GM21390 (cell line): ENCODE results near the gene TRIM56.
"Not testable (repeated sequence)": the region's sequence is repeated elsewhere in the genome, so short reads cannot be mapped to it uniquely, and the experiment has no call there.

Experiments
- ATAC-seq: cut with Tn5 transposase; IDR thresholded peaks from one replicate; pipeline ENCODE4 v1.9.1; 2021; ENCODE audit not compliant: unreplicated experiment

Gene TRIM56

GRCh38 chr7:101112233-101112632, 27.0 kb downstream of the TRIM56 start:
- no peak for ATAC-seq

GRCh38 chr7:101113140-101113539, 27.9 kb downstream of the TRIM56 start:
- not testable (repeated sequence) for ATAC-seq

- no peak for ATAC-seq
Observed at GRCh38 chr7:101113836-101114235, 28.6 kb downstream of the TRIM56 start.

DNA sequence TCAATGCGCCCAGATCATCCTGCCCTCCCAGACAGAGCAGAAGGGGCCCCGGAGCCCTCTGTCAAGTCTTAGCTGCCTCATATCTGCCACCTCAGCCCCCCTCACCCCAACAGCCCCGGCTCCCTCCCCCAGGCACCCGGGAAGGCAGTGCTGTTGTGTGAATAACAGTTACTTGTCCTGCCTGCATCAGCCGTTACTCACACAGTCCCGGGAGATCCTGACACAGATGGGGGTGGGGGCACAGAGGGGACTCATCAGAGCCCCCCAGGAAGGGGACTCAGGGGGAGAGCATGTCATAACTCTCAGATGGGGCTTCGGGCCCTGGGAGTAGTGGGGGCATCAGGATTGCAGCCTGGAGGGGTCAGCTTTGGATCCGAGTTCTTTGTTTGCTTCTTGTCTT, 29.2 kb downstream of the TRIM56 start:
- no peak for ATAC-seq

GRCh38 chr7:101115215-101115614, 29.9 kb downstream of the TRIM56 start:
- no peak for ATAC-seq

DNA sequence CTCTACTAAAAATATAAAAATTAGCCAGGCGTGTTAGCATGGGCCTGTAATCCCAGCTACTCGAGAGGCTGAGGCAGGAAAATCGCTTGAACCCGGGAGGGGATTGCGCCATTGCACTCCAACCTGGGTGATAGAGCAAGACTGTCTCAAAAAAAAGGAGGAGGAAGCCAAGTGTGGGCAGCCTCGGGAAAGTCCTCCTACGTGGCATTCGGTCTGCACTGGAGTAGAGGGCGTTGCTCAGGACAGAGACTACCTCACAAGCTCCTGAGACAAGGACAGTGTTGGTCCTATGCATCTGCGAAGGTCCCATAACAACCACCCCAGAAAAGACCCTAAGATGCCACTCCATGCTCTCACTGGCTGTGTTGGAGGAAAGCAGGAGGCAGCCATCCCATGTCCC, 31.6 kb downstream of the TRIM56 start:
- no peak for ATAC-seq

DNA sequence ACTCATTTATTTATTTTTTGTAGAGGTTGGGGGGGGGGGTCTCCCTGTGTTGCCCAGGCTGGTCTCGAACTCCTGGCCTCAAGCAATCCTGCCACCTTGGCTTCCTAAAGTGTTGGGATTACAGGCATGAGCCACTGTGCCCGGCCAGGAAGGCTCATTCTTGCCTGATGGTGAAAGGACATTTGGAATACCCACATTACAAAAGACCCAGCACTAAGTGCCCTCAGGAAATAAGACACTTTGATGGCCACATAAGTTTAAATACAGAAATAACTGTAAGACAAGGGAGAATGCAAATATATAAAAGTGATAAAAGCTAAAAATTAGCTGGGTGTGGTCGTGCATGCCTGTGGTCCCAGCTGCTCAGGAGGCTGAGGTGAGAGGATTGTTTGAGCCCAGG, 33.6 kb downstream of the TRIM56 start:
- no peak for ATAC-seq

DNA sequence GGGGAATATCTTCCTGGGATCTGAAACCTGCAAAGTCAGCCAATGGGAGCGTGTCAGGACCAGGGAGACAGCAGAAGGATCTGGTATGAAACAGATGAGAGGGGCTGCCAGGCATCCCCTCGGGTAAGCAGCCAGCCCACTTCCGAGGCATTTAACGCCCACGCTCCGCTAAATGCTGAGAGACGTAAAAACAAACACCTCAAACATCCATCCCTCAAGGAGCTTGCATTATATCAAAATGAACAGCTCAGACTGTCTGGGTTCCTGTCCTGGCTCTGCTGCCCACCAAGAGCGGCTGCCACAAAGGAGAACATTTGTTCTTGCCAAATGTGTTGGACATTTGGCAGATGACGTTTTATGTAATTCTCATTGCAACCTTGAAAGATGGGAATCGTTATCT, 34.6 kb downstream of the TRIM56 start:
- no peak for ATAC-seq

DNA sequence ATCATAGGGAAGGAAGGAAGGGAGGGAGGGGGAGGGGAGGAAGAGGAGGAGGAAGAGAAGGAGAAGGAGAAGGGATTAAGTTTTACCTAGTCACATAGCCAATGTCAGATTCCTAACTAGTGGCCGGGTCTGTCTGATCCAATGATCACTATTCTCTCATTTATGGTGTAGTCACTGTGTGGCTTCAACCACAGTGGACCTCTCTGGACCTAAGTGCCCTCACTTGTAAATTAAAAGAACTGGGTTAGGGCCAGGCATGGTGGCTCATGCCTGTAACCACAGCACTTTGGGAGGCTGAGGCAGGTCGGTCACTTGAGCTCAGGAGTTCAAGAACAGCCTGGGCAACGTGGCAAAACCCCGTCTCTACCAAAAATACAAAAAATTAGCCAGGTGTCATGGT, 35.0 kb downstream of the TRIM56 start:
- ATAC-seq, result no peak

- not testable (repeated sequence) for ATAC-seq
Observed at GRCh38 chr7:101121631-101121990, 36.3 kb downstream of the TRIM56 start.

GRCh38 chr7:101121991-101122932, 37.0 kb downstream of the TRIM56 start:
- ATAC-seq, result no peak

DNA sequence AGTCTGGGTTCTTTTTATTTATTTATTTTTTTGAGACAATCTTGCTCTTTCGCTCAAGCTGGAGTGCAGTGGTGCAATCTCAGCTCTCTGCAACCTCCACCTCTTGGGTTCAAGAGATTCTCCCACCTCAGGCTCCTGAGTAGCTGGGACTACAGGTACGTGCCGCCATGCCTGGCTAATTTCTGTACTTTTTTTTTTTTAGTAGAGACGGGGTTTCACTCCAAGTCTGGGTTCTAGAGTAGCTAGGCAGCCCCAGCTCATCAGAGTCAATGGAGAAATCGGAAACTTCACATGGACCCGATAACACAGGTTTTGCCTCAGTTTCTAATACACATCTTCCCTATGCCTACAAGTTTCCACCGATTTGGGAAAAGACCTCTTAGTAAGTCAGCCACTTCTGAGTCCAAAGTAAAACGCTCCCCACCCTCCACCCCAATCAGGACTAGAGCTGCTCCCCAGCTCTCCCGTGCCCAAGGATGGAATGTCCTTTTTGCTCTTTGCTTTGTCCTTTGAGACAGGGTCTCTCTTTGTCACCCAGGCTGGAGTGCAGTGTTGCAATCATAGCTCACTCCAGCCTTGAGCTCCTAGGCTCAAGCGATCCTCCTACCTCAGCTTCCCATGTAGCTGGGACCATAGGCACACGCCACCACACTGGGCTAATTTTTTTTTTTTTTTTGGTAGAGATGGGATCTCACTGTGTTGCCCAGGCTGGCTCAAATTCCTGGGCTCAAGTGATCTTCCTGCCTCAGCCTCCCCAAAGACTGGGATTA, 37.8 kb downstream of the TRIM56 start:
- ATAC-seq, result no peak

GRCh38 chr7:101123703-101124068, 38.4 kb downstream of the TRIM56 start:
- ATAC-seq, result no peak

DNA sequence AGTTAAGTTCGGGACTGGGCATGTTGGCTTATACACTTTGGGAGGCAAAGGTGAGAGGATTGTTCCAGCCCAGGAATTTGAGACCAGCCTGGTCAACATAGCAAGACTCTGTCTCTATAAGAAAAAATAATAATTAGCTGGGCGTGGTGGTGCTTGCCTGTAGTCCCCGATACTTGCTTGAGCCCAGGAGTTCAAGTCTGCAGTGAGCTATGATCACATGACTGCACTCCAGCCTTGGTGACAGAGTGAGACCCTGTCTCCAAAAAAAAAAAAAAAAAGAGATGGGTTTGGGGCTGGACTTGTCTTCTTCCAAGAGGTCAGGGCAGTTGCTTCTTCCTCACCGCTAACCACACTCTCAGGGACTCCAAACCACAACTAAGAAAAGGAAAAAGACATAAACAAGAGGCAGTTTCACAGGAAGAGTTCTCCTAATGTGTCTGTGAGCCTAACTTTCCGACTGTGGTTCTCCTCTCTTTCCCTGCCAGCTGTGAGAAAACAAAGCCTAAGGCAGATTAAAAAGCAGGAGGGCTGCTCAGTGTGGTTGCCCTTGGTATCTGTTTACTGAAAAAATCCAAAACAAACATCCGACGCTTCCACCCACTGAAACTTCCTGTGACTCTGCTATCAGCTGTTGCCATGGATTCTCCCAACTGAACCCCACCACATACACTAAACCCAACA, 39.2 kb downstream of the TRIM56 start:
- no peak for ATAC-seq

DNA sequence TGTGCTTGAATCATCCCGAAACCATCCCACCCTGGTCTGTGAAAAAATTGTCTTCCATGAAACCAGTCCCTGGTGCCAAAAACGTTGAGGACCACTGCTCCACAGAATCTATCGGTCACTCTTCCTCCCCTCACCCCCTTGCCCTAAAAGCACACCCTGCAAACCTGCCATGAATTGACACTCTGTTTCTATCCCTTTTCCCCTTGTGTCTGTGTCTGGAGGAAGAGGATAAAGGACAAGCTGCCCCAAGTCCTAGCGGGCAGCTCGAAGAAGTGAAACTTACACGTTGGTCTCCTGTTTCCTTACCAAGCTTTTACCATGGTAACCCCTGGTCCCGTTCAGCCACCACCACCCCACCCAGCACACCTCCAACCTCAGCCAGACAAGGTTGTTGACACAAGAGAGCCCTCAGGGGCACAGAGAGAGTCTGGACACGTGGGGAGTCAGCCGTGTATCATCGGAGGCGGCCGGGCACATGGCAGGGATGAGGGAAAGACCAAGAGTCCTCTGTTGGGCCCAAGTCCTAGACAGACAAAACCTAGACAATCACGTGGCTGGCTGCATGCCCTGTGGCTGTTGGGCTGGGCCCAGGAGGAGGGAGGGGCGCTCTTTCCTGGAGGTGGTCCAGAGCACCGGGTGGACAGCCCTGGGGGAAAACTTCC, 40.8 kb downstream of the TRIM56 start:
- peak; percentile 55 for ATAC-seq

DNA sequence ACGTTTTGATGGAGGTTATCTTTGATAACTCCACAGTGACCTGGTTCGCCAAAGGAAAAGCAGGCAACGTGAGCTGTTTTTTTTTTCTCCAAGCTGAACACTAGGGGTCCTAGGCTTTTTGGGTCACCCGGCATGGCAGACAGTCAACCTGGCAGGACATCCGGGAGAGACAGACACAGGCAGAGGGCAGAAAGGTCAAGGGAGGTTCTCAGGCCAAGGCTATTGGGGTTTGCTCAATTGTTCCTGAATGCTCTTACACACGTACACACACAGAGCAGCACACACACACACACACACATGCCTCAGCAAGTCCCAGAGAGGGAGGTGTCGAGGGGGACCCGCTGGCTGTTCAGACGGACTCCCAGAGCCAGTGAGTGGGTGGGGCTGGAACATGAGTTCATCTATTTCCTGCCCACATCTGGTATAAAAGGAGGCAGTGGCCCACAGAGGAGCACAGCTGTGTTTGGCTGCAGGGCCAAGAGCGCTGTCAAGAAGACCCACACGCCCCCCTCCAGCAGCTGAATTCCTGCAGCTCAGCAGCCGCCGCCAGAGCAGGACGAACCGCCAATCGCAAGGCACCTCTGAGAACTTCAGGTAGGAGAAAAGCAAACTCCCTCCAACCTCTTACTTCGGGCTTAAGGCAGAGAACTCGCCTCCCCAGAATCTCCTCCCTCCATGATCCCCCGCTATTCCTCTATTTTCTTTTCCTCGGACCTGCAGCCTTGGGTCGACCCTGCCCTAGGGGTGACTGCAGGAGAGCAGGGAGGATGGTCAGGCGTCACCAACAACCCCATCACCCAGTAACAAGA, 41.6 kb downstream of the TRIM56 start, which contains the start of gene SERPINE1:
Gene SERPINE1, plus strand, starts transcription at position 454 of the 809 bp plus-strand sequence. CDS start 1,290 bp downstream, outside the sequence.
- ATAC-seq, result no peak

GRCh38 chr7:101127460-101128039, 42.3 kb downstream of the TRIM56 start:
- ATAC-seq, result no peak

DNA sequence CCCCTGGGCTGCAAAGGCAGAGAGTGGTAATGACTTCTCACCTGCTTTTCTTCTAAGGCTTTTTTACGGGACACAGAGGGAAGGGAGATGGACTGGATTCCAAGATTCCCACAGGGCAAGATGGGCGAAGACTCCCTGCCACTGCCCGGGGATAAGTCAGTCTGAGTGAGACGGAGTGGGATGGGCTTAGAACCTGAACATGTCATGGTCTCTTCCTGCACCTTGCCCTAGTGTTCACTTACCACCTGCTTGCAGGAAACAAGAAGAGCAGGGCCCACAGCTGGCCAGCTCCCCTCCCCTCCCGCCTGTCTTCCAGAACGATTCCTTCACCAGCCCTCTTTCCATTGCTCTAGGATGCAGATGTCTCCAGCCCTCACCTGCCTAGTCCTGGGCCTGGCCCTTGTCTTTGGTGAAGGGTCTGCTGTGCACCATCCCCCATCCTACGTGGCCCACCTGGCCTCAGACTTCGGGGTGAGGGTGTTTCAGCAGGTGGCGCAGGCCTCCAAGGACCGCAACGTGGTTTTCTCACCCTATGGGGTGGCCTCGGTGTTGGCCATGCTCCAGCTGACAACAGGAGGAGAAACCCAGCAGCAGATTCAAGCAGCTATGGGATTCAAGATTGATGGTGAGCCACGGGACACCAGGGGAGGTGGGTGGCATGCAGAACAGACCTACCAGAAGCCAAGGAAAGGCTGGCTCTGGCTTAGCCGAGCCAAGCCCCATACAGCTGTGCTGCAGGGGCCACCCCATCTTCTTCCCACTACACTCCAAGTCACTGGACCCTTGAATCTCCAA, 43.0 kb downstream of the TRIM56 start:
- ATAC-seq, result no peak

GRCh38 chr7:101129603-101130117, 44.4 kb downstream of the TRIM56 start:
- no peak for ATAC-seq
